ENCODE measurements around the gene NT5DC2.

The NT5DC2 gene

GRCh38 chr3:52490035-52490938 is 43.4 kb downstream of the NT5DC2 start:
- no peaks in the 10 kb centered on the region for H3K79me2 ChIP-seq (ENCODE audit: low read length)
- no peak overlapping the region for H3K27ac ChIP-seq (ENCODE audit: low read length)
- no peak overlapping the region for H2AFZ ChIP-seq (ENCODE audit: low read depth, low read length)
- no peaks in the 10 kb centered on the region for H4K20me1 ChIP-seq (ENCODE audit: insufficient read depth, low read length)
- H3K4me3 ChIP-seq (ENCODE audit: low read length) = no peak overlapping the region
- H3K36me3 ChIP-seq (replicated peaks; ENCODE audit: low read depth, low read length) = peaks cover 35% of the 10 kb centered on the region
- no peak overlapping the region for H3K9ac ChIP-seq (ENCODE audit: low read length)
- H3K27me3 ChIP-seq (ENCODE audit: low read depth, low read length) = no peaks in the 10 kb centered on the region
- H3K4me1 ChIP-seq (ENCODE audit: low read length) = no peaks in the 10 kb centered on the region
- no peaks in the 10 kb centered on the region for H3K9me3 ChIP-seq (ENCODE audit: insufficient read depth, low read length)
- no peak overlapping the region for H3K4me2 ChIP-seq (ENCODE audit: low read length)
- TF ChIP-seq CTCF (IDR thresholded peaks at IDR 0.05; ENCODE audit: low read depth, low read length) (no peak), EZH2phosphoT487 (IDR thresholded peaks at IDR 0.05; ENCODE audit: low read depth) (no peak)

GRCh38 chr3:52489453-52489852 is 44.2 kb downstream of the NT5DC2 start:
- Histone ChIP-seq H4K20me1 (ENCODE audit: insufficient read depth, low read length) (no peaks in the 10 kb centered on the region), H3K9me3 (ENCODE audit: insufficient read depth, low read length) (no peaks in the 10 kb centered on the region), H3K4me1 (ENCODE audit: low read length) (no peaks in the 10 kb centered on the region), H3K36me3 (replicated peaks; ENCODE audit: low read depth, low read length) (peaks cover 38% of the 10 kb centered on the region), H3K27ac (ENCODE audit: low read length) (no peak overlapping the region), H3K4me2 (ENCODE audit: low read length) (no peak overlapping the region), H3K4me3 (ENCODE audit: low read length) (no peak overlapping the region), H3K9ac (ENCODE audit: low read length) (no peak overlapping the region), H3K27me3 (ENCODE audit: low read depth, low read length) (no peaks in the 10 kb centered on the region), H2AFZ (ENCODE audit: low read depth, low read length) (no peak overlapping the region), H3K79me2 (ENCODE audit: low read length) (no peaks in the 10 kb centered on the region)
- TF ChIP-seq CTCF (IDR thresholded peaks at IDR 0.05; ENCODE audit: low read depth, low read length) (no peak), EZH2phosphoT487 (IDR thresholded peaks at IDR 0.05; ENCODE audit: low read depth) (no peak)

- TF ChIP-seq EZH2phosphoT487 (IDR thresholded peaks at IDR 0.05; ENCODE audit: low read depth) (no peak), CTCF (IDR thresholded peaks at IDR 0.05; ENCODE audit: low read depth, low read length) (no peak)
- H3K9me3 ChIP-seq (ENCODE audit: insufficient read depth, low read length) = no peaks in the 10 kb centered on the region
Measured at GRCh38 chr3:52488746-52489145, 44.9 kb downstream of the NT5DC2 start.

GRCh38 chr3:52487788-52488691 is 45.6 kb downstream of the NT5DC2 start:
- H3K27me3 ChIP-seq (ENCODE audit: low read depth, low read length) = no peaks in the 10 kb centered on the region
- peaks cover 38% of the 10 kb centered on the region for H3K36me3 ChIP-seq (replicated peaks; ENCODE audit: low read depth, low read length)
- H2AFZ ChIP-seq (ENCODE audit: low read depth, low read length) = no peak overlapping the region
- no peak overlapping the region for H3K4me2 ChIP-seq (ENCODE audit: low read length)
- no peak overlapping the region for H3K9ac ChIP-seq (ENCODE audit: low read length)
- H3K9me3 ChIP-seq (ENCODE audit: insufficient read depth, low read length) = no peaks in the 10 kb centered on the region
- no peak overlapping the region for H3K27ac ChIP-seq (ENCODE audit: low read length)
- H3K4me1 ChIP-seq (ENCODE audit: low read length) = no peaks in the 10 kb centered on the region
- TF ChIP-seq EZH2phosphoT487 (IDR thresholded peaks at IDR 0.05; ENCODE audit: low read depth) = no peak
- TF ChIP-seq CTCF (IDR thresholded peaks at IDR 0.05; ENCODE audit: low read depth, low read length) = no peak
- H3K4me3 ChIP-seq (ENCODE audit: low read length) = no peak overlapping the region
- no peaks in the 10 kb centered on the region for H3K79me2 ChIP-seq (ENCODE audit: low read length)
- H4K20me1 ChIP-seq (ENCODE audit: insufficient read depth, low read length) = no peaks in the 10 kb centered on the region

More at GRCh38 chr3:52488746-52489145, 44.9 kb downstream of the NT5DC2 start:
- H3K4me2 ChIP-seq (ENCODE audit: low read length) = no peak overlapping the region
- H3K4me1 ChIP-seq (ENCODE audit: low read length) = no peaks in the 10 kb centered on the region
- H3K4me3 ChIP-seq (ENCODE audit: low read length) = no peak overlapping the region
- no peaks in the 10 kb centered on the region for H4K20me1 ChIP-seq (ENCODE audit: insufficient read depth, low read length)
- no peak overlapping the region for H3K27ac ChIP-seq (ENCODE audit: low read length)
- no peaks in the 10 kb centered on the region for H3K79me2 ChIP-seq (ENCODE audit: low read length)
- no peak overlapping the region for H3K9ac ChIP-seq (ENCODE audit: low read length)
- H2AFZ ChIP-seq (ENCODE audit: low read depth, low read length) = no peak overlapping the region
- H3K36me3 ChIP-seq (replicated peaks; ENCODE audit: low read depth, low read length) = peaks cover 38% of the 10 kb centered on the region
- H3K27me3 ChIP-seq (ENCODE audit: low read depth, low read length) = no peaks in the 10 kb centered on the region

Data from OCI-LY3 (cell line).